ENCODE data around the gene C10orf67. TPM values are rescaled to one million over a fixed set of nuclear protein-coding genes. Genes with fewer than 3 reads are reported as not detected.

The C10orf67 gene
- total and polyA plus RNA-seq, 2 experiments from 2014 or later, result 0.16 TPM; not detected in 1

GRCh38 chr10:23155169-23155568, 189.4 kb downstream of the C10orf67 start:
- Histone ChIP-seq H4K20me1 (replicated peaks; ENCODE audit: insufficient read depth) (no peaks in the 10 kb centered on the region), H3K27me3 (ENCODE audit: insufficient read depth) (no peaks in the 10 kb centered on the region), H3K4me2 (no peak overlapping the region), H3K27ac (ENCODE audit: low read depth) (no peak overlapping the region), H3F3A (replicated peaks; ENCODE audit: low read depth) (no peaks in the 10 kb centered on the region), H2AFZ (0 out of 2 replicates have a peak overlapping the region, but pooled peaks have one; percentile 10), H3K4me3 (no peak overlapping the region), H3K36me3 (ENCODE audit: insufficient read depth) (no peaks in the 10 kb centered on the region), H3K4me1 (ENCODE audit: insufficient read depth) (no peaks in the 10 kb centered on the region), H3K79me2 (replicated peaks; ENCODE audit: insufficient read depth) (no peaks in the 10 kb centered on the region), H3K9me2 (ENCODE audit: insufficient read depth) (no peaks in the 10 kb centered on the region)
- peaks cover 5% of the 10 kb centered on the region for H3K27me3 Mint-ChIP-seq (ENCODE audit: insufficient read depth, low read depth, poor library complexity)
- H3K27ac Mint-ChIP-seq, result no peak overlapping the region
- TF ChIP-seq STAT1 (IDR thresholded peaks at IDR 0.05; ENCODE audit: unreplicated experiment) (no peak), ZNF331 (CRISPR knock-in tag; IDR thresholded peaks at IDR 0.05; ENCODE audit: low read depth) (no peak), CREB1 (CRISPR knock-in tag; IDR thresholded peaks at IDR 0.05; ENCODE audit: low read depth) (no peak), NANOG (IDR thresholded peaks at IDR 0.05; ENCODE audit: borderline replicate concordance) (no peak), POLR2AphosphoS5 (IDR thresholded peaks at IDR 0.05; ENCODE audit: low read depth) (no peak), ZNF114 (CRISPR knock-in tag; IDR thresholded peaks at IDR 0.05) (no peak), CTCF (conservative IDR thresholded peaks at IDR 0.05; ENCODE audit: low read depth in 2 of 2) (no peak), EZH2phosphoT487 (IDR thresholded peaks at IDR 0.05; ENCODE audit: unreplicated experiment) (no peak), REST (IDR thresholded peaks at IDR 0.05; ENCODE audit: unreplicated experiment) (no peak), EZH2 (IDR thresholded peaks at IDR 0.05; ENCODE audit: low read depth, unreplicated experiment) (no peak), JUNB (IDR thresholded peaks at IDR 0.05; ENCODE audit: unreplicated experiment) (no peak), ZNF462 (CRISPR knock-in tag; IDR thresholded peaks at IDR 0.05) (no peak), ETS1 (IDR thresholded peaks at IDR 0.05) (no peak)
- DNase-seq (ENCODE audit: low spot score) (no peak), ATAC-seq (no peak)
- peaks cover 9% of the 10 kb centered on the region for H3K4me1 Mint-ChIP-seq
- H3K9me3 Mint-ChIP-seq, result no peaks in the 10 kb centered on the region
- no peaks in the 10 kb centered on the region for H3K36me3 Mint-ChIP-seq (ENCODE audit: low read depth)
- H3K4me3 Mint-ChIP-seq, result no peak overlapping the region
